GM18873 (cell line): Measurements from ENCODE around the gene FAM76A.

Source experiments
- ATAC-seq: cut with Tn5 transposase; IDR thresholded peaks from one replicate; pipeline ENCODE4 v1.9.1; 2021; ENCODE audit warnings: mild to moderate bottlenecking, moderate library complexity, moderate number of reproducible peaks; ENCODE audit not compliant: unreplicated experiment, low FRiP score

Gene FAM76A

DNA sequence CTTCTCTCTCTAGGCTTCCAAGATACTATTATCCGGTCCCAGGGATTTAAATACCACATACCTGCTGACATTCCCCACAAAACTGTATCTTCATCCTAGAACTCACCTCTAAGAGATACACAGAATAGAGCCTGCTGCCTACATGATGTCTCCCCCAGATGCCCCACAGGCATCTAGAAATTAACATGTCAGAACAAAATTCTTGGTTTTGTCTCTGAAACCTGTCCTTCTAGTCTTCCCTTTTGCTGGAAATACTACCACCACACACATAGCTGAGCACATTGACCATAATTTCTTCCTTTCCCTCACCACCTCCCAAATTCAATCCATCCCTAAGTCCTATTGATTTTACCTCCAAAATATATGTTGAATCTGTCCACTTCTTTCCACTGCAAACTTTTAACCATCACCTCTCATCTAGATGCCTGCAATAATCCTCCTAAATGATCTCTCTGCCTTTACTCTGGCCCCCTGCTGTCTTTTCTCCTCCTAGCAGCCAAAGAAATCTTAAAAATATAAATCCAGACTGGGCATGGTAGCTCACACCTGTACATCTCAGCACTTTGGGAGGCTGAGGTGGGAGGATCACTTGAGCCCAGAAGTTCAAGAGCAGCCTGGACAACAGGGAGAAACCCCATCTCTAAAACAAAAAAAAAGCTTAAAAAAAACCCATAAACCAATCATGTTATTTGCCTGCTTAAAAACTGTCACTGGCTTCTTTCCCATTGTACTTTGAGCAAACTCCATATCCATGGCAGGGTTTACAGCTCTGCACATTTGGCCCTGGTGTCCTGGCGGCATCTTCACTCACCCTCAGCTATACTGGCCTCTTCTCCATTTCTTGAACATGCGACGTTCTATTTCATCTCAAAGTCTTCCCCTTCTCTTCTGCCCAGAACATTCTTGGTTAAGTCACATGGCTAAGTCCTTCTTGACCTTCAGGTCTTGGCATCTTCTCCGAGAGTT, 6.2 kb upstream of the FAM76A start:
- no peak for ATAC-seq

DNA sequence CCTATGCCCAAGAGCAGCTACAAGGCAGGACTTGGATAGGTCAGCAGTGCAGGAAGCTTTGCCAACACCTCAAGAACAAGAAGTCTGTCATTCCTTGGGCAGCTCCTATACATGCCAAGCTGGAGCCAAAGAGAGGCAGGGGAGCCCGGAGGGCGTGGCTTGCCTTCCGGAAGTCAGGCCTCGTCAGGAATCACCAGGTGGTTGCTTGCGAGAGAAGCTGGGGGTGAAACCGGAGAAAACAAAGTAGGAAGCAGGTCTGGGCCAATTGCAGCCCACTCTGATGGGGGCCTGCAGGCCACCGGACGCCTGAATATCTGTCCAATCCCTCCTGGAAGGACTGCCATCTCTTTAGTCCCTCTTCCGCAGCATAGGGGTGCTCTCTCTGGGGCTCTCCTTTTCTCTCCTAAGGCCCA, 794 bp upstream of the FAM76A start:
- no peak for ATAC-seq

DNA sequence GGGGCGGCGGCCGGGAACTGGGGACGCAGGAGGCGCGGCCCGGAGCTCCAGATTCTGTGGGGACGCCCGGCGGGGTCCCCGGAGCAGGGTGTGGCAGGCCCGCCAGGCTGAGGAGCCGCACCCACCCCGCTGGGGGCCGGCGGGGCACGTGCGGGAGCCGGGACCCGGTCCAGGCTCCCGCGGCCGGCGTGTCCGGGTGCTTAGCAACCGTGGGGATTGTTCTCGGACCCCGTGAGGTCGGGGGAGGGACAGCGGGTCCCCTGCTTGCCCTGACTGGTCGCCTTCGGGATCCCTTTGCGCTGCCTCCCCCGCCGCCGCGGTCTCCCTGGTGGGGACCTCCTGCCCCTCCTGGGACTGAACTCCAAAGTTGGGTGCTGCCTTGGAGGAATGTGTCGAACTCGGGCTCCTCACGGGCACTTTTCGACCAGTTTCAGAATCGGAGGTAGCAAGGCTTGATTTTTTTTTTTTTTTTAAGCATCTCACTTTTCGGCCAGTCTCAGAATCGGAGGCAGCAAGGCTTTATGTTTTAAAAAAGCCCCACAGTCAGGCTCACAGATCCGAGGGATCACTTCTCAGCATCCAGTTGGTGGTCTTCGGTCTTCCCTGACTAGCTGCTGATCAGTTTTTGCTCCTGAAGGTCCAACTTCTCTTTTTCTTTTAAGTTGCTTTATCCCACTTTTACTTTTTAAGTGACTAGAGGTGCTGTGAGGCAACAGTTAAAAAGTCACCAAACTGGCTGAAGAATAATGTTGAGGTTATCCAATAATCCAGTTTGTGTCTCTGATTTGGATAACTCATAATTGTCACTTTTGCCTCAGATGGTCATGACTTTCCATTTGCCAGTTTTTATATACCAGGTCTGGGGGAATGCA, 648 bp downstream of the FAM76A start:
- no peak for ATAC-seq

- no peak for ATAC-seq
These were observed 1.4 kb downstream of the FAM76A start for GRCh38 chr1:27727126-27727525.

- no peak for ATAC-seq
These were observed 10.5 kb downstream of the FAM76A start for GRCh38 chr1:27736252-27736651.

GRCh38 chr1:27741121-27741520, 15.4 kb downstream of the FAM76A start:
- no peak for ATAC-seq

- no peak for ATAC-seq
These were observed 18.8 kb downstream of the FAM76A start for GRCh38 chr1:27744556-27744955.

GRCh38 chr1:27745466-27745865, 19.7 kb downstream of the FAM76A start:
- ATAC-seq: no peak

- no peak for ATAC-seq
These were observed 26.6 kb downstream of the FAM76A start for GRCh38 chr1:27752360-27752759.

GRCh38 chr1:27755286-27755685, 29.5 kb downstream of the FAM76A start:
- no peak for ATAC-seq

GRCh38 chr1:27755865-27756264, 30.1 kb downstream of the FAM76A start:
- ATAC-seq: no peak

GRCh38 chr1:27759236-27759635, 33.5 kb downstream of the FAM76A start:
- no peak for ATAC-seq

DNA sequence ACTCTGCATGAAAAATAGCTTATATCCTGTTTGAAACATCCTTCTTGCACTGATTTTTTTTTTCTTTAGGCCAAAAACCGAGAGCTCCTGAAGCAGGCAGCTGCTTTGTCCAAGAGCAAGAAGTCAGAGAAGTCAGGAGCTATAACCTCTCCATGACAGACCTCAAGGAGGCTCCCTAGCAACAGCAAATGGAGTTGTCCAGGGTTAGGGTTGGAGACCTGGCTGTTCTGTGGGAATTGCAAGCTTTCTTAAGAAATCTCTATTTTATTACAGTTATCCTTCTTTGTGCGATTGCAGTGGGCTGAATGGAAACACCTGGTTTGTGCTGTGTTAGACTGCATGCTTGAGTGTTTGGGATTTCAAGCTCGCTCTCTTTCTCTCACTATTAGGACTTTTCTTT, 34.7 kb downstream of the FAM76A start:
- no peak for ATAC-seq

DNA sequence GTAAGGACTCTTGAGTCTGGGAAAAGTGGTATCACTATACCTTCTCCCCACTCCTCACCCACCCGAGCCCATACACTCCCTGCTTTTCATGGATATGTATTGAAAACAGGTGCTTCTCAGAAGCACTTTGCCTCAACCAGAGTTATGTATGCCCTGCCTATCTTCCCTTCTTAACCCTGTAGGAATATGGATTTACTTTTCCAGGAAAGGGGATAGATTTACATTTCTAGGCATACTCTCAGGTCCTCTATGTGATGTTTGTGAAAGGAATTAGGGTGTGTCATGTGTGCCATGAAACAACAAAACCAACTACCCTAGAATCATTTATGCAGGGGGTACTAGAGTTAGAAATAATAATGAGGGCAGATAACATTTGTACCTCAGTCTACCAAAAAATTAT, 36.3 kb downstream of the FAM76A start:
- ATAC-seq: no peak

GRCh38 chr1:27763358-27763757, 37.6 kb downstream of the FAM76A start:
- no peak for ATAC-seq

GRCh38 chr1:27770293-27770830, 44.6 kb downstream of the FAM76A start:
- no peak for ATAC-seq

DNA sequence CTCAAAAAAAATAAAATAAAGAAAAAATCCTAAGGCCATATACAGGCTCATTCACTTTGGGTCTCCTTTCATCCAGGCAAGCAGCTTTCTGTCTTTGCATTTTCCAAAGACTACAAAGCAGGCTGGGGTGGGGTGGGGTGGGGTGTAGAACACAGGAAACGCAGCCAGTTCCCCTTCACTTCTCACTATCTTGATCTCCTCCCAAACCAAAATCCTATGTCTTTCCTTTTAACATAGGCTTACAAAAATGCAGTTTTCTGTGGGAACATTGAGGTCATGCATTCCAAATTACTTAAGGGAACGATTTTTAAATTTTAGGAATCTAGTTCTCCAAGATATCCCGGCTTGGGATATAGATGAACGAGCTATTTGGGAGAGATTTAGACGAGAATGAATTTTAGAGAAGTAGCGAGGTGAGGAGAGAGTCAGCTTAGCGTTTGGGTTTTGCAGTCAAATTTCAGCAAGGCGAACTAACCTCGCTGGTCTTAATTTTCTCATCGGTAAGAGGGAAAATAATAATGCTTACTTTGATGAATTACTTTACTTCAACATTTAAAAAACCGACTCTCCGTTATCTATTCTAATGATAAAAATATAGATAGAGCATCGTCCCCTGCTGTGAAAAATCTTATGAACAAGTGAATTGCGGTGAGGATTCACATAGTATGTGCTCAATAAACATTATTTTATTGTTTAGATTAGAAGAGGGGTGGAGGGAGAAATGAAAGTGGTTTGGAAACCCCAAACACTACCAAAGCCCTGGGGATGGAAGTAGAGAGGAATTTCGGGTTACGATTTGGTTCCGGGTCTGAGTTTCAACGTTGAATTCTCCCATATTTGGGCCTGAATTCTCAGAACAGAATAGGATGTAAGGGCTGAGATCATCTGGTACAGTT, 46.5 kb downstream of the FAM76A start:
- no peak for ATAC-seq

DNA sequence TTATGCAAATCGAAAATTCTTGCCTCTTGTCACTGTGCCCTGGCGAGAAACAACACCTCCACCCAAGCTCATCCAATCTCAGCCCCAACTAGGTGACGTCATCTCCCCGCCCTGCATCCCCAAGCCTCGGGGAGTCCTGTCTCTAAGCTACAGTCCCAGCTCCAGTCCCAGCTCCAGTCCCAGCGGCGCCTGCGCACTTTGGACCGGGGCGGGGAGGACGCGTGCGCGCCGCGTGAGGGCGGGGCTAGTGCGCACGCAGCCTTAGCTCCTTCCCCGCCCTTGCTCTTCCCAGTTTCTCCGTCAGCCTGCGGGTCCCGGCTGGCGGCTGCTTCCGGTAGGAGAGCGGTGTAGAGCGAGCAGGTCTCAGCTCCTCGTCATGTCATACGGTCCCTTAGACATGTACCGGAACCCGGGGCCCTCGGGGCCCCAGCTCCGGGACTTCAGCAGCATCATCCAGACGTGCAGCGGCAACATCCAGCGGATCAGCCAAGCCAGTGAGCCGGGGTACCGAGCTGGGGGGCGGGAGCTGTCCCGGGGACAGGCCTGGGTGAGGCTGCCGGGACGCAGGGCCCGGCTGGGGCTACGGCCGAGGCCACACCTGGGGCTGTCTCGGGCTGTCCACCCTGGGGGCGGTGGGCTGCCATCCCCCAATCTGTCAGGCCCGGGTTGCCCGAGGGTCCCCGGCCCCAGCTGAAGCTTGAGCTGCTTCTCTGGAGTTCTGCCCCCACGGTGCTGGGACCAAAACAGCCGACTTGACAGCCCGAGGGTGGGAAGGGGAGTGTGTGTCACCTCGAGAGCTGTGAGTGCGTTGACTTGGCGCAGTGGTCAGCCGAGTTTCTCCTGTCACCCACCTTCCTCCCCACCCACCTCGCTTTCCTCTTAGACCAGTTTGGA, 47.4 kb downstream of the FAM76A start, which contains the start of gene STX12:
STX12 (plus strand) TSS at position 288 of the 894 bp plus-strand sequence; CDS start at position 377, 89 bp downstream.
- ATAC-seq: peak; percentile 93
